Measurements from ENCODE around the gene ARHGEF28. TPM values are rescaled to one million over a fixed set of nuclear protein-coding genes. Genes with fewer than 3 reads are reported as not detected.

The ARHGEF28 gene
- total RNA-seq, 1 donor from 2014 or later = 44.9 TPM

DNA sequence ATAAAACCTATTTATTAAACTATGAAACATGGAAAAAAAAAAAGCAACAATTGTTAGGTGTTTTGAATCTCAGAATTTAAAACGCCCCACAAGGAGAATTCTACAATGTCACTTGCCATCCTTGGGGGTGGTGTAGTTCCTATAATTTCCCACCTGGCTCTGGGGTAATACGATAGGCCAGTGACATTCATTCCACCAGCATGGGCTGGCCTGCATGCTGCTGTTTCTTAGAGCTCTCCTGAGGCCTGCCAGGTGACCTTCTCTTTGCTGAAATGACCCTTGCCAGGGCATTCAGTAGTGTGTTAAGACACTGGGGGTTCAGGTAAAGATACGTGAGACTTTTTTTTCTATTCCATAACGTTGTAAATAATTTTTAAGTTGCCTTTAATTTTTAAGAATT lies 10.0 kb upstream of the ARHGEF28 start:
- no peak overlapping the region for H3K27ac Mint-ChIP-seq (ENCODE audit: unreplicated experiment)
- H3K4me3 Mint-ChIP-seq (ENCODE audit: unreplicated experiment) = no peak overlapping the region
- TF ChIP-seq, protein P1, sequence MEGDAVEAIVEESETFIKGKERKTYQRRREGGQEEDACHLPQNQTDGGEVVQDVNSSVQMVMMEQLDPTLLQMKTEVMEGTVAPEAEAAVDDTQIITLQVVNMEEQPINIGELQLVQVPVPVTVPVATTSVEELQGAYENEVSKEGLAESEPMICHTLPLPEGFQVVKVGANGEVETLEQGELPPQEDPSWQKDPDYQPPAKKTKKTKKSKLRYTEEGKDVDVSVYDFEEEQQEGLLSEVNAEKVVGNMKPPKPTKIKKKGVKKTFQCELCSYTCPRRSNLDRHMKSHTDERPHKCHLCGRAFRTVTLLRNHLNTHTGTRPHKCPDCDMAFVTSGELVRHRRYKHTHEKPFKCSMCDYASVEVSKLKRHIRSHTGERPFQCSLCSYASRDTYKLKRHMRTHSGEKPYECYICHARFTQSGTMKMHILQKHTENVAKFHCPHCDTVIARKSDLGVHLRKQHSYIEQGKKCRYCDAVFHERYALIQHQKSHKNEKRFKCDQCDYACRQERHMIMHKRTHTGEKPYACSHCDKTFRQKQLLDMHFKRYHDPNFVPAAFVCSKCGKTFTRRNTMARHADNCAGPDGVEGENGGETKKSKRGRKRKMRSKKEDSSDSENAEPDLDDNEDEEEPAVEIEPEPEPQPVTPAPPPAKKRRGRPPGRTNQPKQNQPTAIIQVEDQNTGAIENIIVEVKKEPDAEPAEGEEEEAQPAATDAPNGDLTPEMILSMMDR (IDR thresholded peaks at IDR 0.05) = no peak
- no peaks in the 10 kb centered on the region for H3K4me1 Mint-ChIP-seq (ENCODE audit: unreplicated experiment)
- no peak for DNase-seq (ENCODE audit: extremely low spot score, unreplicated experiment)
- no peaks in the 10 kb centered on the region for H3K27me3 Mint-ChIP-seq (ENCODE audit: unreplicated experiment)
- H3K36me3 Mint-ChIP-seq (ENCODE audit: unreplicated experiment) = no peaks in the 10 kb centered on the region
- no peaks in the 10 kb centered on the region for H3K9me3 Mint-ChIP-seq (ENCODE audit: unreplicated experiment)

DNA sequence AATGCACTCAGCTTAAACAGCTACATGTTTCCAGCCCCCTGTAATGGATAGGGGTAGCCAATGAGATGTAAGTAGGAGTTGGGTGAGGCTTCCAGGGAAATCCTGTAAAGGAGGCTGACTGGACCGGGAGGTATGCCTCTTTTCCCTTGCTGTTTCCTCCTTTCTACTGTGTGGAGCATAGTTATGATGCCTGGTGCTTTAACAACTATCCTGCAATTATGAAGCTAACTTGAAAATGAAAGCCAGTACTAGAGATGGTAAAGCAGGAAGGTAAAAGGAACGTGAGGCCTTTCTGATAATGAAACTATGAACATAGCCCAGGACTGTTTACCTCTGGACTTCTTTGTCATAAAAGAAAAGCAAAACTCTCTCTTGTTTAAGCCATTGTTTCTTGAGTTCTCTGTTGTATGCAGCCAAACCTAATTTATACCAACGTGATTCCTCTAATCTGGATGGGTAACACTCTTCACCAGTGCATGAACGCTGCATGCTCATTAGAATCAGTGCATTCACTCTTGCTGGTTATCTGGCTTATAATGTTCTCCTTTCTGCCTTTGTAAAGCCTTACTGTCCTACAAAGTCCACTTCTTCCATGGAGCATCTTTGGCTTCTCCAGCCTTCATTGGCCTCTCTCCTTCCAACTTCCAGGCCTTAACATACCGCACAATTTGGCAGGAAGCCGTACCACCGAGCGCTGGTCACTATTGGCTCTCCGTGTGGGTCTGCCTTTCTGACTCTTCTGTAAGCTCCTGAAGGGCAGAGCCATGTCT lies 8.3 kb upstream of the ARHGEF28 start:
- H3K4me3 Mint-ChIP-seq (ENCODE audit: unreplicated experiment) = no peak overlapping the region
- no peaks in the 10 kb centered on the region for H3K4me1 Mint-ChIP-seq (ENCODE audit: unreplicated experiment)
- no peaks in the 10 kb centered on the region for H3K27me3 Mint-ChIP-seq (ENCODE audit: unreplicated experiment)
- H3K36me3 Mint-ChIP-seq (ENCODE audit: unreplicated experiment) = no peaks in the 10 kb centered on the region
- DNase-seq (ENCODE audit: extremely low spot score, unreplicated experiment) = no peak
- TF ChIP-seq, protein P1 (IDR thresholded peaks at IDR 0.05) = no peak
- H3K27ac Mint-ChIP-seq (ENCODE audit: unreplicated experiment) = no peak overlapping the region
- H3K9me3 Mint-ChIP-seq (ENCODE audit: unreplicated experiment) = no peaks in the 10 kb centered on the region

DNA sequence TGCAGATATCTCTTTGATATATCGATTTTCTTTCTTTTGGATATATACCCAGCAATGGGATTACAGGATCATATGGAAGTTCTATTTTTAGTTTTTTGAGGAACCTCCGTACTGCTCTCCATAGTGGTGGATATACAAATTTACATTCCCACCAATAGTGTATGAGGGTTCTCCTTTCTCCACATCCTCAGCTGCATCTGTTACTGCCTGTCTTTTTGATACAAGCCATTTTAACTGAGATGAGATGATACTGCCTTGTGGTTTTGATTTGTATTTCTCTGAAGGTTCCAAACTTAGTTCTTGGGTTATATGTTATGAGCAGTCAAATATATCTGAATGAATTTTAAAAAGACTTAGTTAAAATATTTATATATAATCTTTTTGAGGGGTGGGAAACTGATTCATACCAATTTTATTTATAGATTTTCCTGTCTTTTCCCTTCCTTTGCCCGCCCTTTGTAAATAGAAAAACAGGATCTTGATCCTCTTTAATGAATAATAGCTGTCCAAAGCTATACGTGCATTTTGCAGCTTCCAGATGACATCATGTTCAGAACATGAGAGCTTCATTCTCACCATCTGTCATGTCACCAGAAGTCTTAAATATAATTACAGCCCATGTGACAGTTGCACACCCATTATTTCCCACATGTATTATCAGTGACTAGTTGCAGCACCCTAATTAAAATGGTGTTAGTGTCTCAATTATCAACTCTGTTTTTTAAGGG lies 6.2 kb upstream of the ARHGEF28 start:
- DNase-seq (ENCODE audit: extremely low spot score, unreplicated experiment) = no peak
- Mint-ChIP-seq H3K4me3 (ENCODE audit: unreplicated experiment) (no peak overlapping the region), H3K9me3 (ENCODE audit: unreplicated experiment) (no peaks in the 10 kb centered on the region), H3K4me1 (ENCODE audit: unreplicated experiment) (peaks cover under 1% of the 10 kb centered on the region), H3K36me3 (ENCODE audit: unreplicated experiment) (no peaks in the 10 kb centered on the region), H3K27me3 (ENCODE audit: unreplicated experiment) (no peaks in the 10 kb centered on the region), H3K27ac (ENCODE audit: unreplicated experiment) (no peak overlapping the region)
- TF ChIP-seq, protein P1 (IDR thresholded peaks at IDR 0.05) = no peak

DNA sequence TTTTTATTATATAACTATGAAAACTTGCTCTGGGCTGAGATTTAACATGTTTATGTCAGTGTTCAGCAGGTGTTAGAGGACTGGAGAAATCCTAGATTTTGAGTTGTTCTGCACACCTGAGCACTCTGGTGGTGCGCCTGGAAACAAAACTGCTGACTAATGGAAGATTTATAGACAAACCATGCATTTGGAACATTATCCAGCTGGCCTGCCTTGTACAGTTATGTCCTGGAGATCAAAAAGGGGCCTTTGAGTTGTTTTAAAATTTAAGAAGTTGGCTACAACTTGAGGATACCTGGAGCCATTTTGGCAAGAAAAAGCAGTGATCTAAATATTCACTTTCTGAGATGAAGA lies 5.7 kb upstream of the ARHGEF28 start:
- no peak for DNase-seq (ENCODE audit: extremely low spot score, unreplicated experiment)
- TF ChIP-seq, protein P1 (IDR thresholded peaks at IDR 0.05) = no peak
- Mint-ChIP-seq H3K27ac (ENCODE audit: unreplicated experiment) (no peak overlapping the region), H3K4me1 (ENCODE audit: unreplicated experiment) (peaks cover 5% of the 10 kb centered on the region), H3K9me3 (ENCODE audit: unreplicated experiment) (no peaks in the 10 kb centered on the region), H3K27me3 (ENCODE audit: unreplicated experiment) (no peaks in the 10 kb centered on the region), H3K36me3 (ENCODE audit: unreplicated experiment) (no peaks in the 10 kb centered on the region), H3K4me3 (ENCODE audit: unreplicated experiment) (no peak overlapping the region)

DNA sequence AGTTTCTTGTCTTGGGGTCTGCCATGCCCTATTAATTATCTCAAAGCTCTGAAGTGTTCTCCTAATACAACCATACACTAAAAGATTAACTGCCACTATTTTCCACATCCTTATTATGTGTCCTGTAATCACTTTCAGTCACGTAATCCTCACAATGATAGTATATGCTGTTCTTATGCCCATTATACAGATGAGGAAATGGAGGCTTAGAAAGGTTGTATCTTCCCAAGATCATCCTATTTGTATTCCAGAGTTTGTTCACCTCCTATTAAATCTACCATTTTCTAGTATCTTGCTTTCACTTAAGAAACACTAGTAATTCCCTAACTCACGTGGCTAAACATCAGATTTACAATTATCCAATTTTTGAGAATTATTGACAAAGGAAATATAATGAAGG lies 2.9 kb upstream of the ARHGEF28 start:
- DNase-seq (ENCODE audit: extremely low spot score, unreplicated experiment) = no peak
- Mint-ChIP-seq H3K4me1 (ENCODE audit: unreplicated experiment) (peaks cover 24% of the 10 kb centered on the region), H3K27me3 (ENCODE audit: unreplicated experiment) (no peaks in the 10 kb centered on the region), H3K4me3 (ENCODE audit: unreplicated experiment) (no peak overlapping the region), H3K36me3 (ENCODE audit: unreplicated experiment) (no peaks in the 10 kb centered on the region), H3K27ac (ENCODE audit: unreplicated experiment) (no peak overlapping the region), H3K9me3 (ENCODE audit: unreplicated experiment) (no peaks in the 10 kb centered on the region)
- TF ChIP-seq, protein P1 (IDR thresholded peaks at IDR 0.05) = no peak

All from osteocyte (in vitro differentiated cells).